Stomach (tissue), 4 donors: ENCODE results near the gene RWDD4.

Experiments used
- CTCF ChIP-seq, 7 experiments: fragments of 450-650 bp in 4 of 7; fragments of 200-600 bp in 3 of 7; sonication (generic) in 3 of 7; IDR thresholded peaks; one replicate each; pipeline ENCODE4 v1.5.1; 2016 to 2019; ENCODE audit warnings: antibody characterized with exemption in 7 of 7, control low read depth in 2 of 7, mild to moderate bottlenecking in 1 of 7
- EP300 ChIP-seq: sonication (generic); formaldehyde crosslinking; IDR thresholded peaks from one replicate; pipeline ENCODE4 v1.6.1; 2017; ENCODE audit warnings: antibody characterized with exemption
- POLR2A ChIP-seq, 4 donors: fragments of 450-650 bp; IDR thresholded peaks; one replicate each; pipeline ENCODE4 v1.6.1; 2016; ENCODE audit warnings: antibody characterized with exemption in 4 of 4, control low read depth in 2 of 4, mild to moderate bottlenecking in 1 of 4, moderate library complexity in 1 of 4
- POLR2AphosphoS5 ChIP-seq, 3 donors: sonication (generic); formaldehyde crosslinking; IDR thresholded peaks; one replicate each; pipeline ENCODE4 v1.6.1; 2016; ENCODE audit warnings: antibody characterized with exemption in 3 of 3

- no peak for TF ChIP-seq CTCF (IDR thresholded peaks at IDR 0.05)
- TF ChIP-seq EP300 = no peak
- no peak for TF ChIP-seq POLR2AphosphoS5 (IDR thresholded peaks at IDR 0.05)
- no peak for TF ChIP-seq POLR2A (IDR thresholded peaks at IDR 0.05)
These were observed 67.7 kb downstream of the RWDD4 start for GRCh38 chr4:183591301-183591700.
